ENCODE data around the gene PIK3R6.
A peak's percentile ranks its signal among the peaks of the same experiment; 100 is the strongest.

PIK3R6 gene

DNA sequence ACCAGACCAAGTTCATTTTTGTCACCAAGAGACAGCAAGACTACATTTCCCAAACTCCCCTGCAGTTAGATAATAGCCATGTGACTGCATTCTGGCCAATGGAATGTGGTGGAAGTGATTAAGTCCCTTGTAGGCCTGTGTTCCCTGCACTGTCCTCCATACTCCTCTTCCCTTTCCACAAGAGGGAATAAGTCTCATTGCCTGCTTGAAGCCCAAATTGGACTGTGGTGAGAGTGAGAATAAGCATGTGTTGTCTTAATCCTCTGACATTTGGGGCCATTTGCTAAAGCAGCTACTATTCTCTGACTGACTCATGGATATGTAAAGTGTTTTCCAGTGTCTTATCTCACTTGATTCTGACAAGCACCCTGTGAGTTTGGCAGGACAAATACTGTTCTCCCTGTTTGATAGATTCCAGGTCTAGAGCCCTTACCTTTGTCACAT lies 20.7 kb downstream of the PIK3R6 start:
- peak in 1 of 2 donors; percentile 36 for ATAC-seq

DNA sequence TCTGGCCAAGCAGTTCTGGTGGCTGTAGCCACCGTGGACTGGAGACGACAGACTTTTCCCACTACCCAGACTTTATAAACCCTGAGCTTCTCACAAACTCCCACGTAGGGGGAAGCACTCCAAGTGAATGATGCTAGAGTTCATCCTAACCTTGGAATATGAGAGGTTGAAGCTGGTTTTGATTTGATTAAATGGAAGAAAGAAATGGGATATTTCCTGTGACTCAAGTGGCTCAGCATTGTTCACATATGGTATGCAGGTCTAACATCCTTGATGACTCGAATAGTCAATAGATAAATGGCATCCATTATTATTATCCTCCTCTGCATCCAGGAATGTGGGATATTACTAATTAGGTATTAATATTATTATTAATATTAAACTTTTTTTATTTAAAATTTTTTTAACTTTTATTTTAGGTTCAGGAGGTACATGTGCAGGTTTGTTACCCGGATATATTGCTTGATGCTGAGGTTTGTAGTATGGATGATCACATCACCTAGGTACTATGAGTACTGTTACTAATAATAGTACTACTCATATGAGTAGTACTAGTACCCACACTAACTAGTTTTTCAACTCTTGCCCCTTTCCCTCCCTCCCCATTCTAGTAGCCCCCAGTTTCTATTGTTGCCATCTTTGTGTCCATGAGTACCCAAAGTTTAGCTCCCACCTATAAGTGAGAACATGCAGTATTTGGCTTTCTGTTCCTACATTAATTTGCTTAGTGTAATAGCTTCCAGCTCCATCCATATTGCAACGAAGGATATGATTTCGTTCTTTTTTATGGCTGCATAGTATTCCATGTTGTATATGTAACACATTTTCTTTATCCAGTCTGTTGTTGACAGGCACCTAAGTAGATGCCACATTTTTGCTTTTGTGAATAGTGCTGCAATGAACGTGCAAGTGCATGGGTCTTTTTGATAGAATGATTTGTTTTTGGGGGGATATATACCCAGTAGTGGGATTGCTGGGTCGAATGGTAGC lies 22.9 kb downstream of the PIK3R6 start:
- no peak for ATAC-seq

DNA sequence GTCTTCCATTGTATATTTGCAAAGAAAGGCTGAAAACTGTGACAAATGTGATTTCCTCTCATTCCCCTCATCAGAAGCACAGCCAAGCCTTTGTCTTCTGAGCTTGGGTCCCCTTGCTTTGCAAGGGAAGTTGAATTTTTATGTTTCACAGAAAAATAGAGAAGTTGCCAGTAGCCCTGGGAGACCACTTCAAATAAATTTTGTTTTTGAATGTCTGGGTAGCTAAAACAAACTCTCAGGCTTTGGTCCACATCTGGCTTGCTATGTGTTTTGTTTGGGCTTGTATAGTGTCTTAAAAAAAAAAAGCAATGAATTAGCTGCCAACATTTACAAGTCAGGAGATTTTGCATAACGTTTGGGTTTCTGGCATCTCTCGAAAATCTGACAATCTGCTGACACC lies 24.1 kb downstream of the PIK3R6 start:
- ATAC-seq = no peak

DNA sequence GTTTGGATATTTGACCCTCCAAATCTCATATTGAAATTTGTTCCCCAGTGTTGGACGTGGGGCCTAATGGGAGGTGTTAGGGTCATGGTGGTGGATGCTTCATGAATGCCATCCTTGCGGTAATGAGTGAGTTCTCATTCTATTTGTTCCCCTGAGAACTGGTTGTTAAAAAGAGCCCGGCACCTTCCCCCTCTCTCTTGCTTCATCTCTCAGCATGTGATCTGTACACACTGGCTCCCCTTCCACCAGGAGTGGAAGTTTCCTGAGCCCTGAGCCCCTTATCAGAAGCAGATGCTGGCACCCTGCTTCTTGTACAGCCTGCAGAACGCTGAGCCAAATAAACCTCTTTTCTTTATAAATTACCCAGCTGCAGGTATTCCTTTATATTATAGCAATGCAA lies 25.6 kb downstream of the PIK3R6 start:
- ATAC-seq = no peak

DNA sequence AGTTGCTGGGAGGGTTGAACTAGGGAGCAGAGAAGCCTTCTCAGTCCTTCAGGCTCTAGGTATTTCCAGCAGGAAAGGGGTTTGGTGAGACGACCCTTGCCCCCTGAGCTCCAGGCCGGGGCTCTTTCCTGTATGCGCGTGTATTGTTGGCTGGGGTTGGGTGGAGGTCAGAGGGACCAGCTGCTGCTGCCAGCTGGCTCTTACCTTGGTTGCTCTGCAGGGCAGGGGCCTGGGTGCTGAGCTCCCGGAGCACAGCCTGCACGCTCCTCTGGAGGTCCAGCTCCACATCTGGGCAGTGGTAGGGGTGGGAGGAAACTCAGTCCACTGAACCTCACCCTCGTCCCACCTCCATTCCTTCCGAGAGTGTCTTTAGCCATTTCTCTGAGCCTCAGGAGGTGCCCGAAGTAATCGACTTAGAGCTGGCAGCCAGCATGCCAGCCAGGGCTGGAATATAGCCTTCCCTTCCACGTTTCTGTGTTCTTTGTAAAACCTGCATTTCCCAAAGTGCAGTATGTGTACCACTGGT lies 28.0 kb downstream of the PIK3R6 start:
- ATAC-seq = no peak

DNA sequence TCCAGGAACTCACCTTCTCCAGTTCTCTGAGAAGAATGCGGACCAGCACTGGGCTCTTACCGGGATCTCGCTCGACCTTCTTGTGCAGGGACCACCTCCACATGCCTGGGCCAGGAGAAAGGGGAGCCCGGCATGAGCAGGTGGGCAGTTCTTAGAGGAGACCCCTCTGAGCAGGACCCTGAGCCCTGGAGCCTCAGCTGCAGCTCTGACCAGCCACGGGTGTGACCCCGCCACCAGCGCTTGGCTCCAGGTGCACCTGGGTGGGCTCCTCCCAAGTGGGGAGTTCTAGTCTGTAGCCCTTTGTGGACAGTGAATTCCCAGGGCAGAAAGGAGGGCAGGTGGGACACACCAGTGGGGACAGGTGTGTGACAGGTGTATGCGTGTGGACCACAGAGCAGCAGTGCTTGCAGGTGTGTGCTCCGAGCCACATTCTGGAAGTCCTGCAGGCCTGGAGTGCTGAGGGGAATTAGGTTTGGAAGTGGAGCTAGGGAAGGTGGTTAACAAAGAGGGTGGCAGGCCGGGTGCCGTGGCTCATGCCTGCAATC lies 28.9 kb downstream of the PIK3R6 start:
- ATAC-seq = no peak

DNA sequence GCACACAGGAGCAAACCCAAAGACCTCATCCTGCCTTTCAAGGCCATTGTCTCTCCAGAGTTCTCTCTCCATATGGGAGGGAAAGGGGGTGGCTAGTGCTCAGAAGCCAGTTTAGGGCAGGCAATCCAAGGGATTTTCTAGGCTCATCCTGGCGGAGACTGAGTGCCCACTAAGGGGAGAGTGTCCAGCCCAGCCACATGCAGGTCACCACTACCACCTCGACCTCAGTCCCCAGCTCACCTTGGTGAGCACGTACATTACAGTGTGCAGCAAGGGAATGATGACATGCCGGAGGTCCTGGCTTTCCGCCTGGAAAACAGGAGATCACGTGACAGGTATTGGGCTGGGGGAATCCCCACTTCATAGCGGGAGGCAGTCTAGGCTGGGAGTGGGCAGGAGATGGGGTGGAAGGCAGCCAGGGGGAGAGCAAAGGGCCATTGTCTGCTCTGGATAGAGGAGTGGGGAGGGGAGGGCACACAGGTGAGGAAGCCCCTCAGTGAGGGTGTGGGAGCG lies 29.9 kb downstream of the PIK3R6 start:
- no peak for ATAC-seq

DNA sequence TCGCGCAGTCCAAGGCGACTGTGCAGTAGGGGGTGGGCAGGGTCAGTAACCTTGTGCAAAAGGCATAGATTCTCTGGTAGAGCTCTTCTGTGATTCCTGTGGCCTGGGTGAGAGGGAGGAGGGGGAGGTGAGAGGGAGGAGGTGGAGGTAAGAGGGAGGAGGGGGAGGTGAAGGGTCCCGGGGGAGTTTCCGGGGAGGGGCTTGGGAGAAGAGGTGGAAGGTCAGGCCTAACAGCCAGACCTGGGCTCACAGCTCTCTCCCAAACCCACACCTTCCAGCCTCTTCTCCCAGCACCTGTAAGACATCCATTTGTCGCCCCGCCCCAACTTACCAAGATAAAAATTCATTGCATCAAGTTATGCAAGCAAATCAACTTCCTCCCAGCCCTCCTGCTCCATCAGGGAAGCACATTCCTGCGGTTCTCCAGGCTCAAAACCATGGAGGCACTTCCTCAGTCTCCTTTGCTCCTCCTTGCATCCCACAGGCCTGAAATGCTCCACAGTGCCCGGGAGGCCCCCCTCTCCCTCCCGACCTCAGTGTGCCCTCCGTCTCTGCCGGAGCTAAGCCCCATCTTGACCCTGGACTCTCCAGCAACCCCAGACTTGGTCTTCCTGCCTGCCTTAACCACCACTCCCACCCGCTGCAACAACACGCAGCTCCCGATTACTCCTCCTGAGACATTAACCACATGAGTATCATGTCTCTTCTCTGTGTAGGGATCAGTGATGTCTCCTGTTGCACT lies 30.5 kb downstream of the PIK3R6 start:
- no peak for ATAC-seq

DNA sequence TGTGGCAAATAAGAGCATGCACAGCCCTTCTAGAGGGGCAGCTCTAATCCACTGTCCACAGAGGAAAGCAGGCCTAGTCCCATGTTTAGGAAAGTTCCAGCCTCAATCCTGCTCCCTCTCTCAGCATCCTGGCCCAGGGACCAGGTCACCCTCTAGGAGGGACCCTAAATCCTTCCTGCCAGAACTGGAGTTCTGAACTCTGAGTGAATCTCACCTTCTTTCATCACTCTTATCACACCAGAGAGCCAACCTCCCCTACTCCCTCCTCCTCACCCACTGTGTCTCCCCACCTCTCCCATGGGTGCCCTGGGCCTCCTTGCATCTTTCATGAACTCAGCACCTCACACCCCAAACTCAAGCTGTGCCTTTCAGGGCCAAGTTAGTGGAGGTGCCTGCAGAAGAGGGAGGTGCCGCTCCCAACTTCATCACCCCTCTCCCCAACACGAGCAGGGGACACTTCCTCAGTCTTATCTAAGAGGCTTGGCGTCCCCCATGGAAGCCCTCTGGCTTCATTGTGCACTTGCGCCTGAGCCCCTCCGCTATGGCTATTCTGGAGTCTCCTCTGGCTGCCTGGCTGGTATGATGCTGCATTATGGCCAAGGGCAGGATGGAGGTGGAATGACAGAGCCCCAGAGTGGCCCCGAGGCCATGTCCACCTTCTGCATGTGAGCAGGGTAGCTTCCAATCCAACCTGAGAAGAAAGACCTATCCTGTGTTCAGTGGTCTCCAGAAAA lies 31.7 kb downstream of the PIK3R6 start:
- no peak for ATAC-seq

DNA sequence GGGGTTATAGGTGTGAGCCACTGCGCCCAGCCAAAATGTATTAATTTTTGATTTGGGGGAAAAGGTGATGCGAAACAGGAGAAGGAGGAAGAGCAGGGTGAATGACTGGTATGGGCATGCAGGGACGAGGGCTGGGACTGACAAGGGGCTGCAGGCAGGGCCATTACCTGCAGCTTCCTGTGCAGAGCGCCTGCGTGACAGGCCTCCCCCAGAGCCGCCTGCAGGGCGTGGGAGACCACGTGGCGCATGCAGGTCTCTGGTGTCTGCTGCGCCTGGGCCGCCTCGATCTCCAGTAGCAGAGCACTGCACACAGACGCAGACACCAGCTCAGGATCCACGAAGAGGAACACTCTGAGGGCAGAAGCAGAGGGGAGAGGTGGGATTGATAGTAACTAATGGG lies 32.4 kb downstream of the PIK3R6 start:
- ATAC-seq = no peak

DNA sequence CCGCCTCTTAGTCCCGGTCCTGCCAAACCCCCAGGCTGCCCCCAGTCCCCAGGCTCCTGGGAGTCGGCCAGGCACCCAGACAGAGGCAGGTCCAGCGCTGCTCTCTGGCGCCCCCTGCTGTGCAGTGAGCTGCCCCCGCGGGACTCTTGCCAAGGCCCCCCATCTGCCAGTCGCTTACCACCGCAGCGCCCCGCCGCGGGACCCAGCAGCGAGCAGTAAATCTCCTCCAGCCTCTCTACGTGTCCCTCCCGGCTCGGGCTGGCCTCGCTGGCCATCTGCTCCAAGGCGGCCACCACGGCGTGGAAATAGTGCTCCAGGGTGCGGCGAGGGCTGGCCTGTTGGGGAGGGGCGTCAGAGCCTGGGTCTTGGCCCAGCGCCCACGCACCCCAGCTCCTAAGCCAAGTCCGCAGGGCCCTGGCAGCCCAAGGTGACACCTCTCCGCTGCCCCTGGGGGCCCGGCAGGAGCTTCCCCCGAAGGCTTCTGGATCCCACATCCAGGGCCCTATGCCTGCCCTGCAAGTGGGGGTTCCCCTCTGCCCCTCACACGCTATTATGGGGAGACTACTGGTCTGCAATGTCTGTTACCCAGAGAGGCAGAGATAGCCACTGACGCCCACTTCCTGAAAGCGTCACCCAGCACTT lies 34.6 kb downstream of the PIK3R6 start:
- ATAC-seq = no peak

DNA sequence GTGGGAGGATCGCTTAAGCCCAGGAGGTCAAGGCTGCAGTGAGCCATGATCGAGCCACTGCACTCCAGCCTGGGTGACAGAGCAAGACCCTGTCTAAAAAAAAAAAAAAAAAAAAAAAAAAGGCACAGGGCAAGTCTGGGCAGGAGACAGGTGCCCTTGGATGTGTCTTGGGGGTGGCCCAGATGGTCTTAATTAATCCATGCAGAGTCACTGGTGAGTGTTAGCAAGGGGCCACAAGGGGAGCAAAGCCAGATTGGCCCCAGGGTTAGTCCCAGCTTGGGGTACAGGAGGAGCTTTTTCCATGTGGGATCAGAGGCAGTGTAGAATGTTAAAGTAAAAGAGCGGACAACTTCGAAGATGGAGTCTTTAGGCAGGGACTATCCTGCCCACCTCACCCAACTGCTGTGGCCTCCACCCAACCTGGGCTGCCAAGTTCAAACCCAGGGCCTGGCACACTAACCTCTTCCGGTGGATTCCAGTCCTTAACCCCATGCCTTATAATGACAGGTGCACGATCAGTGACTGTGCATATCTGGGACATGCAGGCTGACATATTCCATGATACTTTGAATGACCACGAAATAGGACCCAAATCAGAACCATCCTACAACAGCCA lies 36.1 kb downstream of the PIK3R6 start:
- no peak for ATAC-seq

DNA sequence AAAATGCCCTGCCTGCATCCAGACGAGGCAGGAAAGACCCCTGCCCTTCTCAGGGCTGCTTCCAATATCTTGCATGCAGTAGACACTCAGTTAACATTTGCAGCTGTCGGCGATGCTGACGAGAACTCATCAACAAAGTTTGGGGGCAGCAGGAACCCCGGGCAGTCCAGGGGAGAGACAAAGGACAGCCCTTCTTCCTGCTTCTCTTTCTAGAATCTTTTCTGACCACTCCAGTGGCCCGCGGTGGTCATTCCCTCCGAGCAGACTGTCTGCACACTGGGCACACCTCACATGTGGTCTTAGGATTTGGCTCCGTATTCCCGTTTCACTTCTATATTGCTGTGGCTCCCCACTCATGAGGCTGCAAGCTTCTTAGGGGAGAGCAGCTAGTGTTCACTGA lies 37.3 kb downstream of the PIK3R6 start:
- ATAC-seq = no peak

DNA sequence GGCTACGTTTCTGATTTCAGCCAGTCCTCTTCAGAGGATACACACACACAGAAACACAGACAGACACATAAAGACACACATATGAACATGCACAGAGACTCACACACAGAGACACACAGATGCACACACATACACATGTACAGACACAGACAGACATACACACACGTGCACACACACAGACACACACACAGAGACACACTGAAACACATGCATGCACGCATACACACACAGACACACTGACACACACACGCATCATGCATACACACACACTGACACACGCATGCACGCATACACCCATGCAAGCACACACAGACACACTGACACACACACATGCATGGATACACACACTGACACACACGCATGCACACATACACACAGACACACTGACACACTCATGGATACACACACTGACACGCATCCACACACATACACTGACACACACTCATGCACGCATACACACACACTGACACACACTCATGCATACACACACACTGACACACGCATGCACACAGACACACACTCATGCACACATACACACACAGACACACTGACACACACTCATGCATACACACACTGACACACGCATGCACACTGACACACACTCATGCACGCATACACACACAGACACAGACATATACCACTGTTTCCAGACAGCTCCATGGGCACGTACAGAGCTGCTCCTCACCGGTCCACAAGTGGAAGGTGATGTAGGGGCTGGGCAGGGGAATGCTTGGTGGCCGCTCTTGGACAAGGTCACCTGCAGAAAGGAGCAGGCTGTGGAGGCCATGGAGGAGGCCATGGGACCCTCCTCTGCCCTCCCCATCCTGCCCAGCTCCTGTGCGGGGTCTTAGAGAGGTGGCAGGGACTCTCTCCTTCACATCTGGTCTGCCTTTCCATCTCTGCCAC lies 38.2 kb downstream of the PIK3R6 start:
- no peak for ATAC-seq

DNA sequence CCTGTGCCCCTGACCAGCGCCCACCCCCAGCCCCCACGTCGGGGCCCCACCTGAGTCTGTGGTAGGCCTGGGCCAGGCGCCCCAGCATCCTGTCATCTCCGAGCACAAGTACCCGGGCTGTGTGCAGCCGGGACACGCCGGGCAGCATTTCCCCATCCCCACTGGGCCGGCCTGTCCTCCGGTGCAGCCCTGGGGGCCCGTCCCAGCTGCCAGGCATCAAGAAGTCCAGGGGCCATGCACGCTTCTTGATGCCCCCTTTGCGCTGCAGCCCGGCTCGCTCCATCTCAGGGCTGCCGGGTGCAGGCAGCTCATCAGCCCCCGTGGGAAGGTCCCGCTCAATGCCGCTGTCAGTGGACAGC lies 39.0 kb downstream of the PIK3R6 start:
- no peak for ATAC-seq

DNA sequence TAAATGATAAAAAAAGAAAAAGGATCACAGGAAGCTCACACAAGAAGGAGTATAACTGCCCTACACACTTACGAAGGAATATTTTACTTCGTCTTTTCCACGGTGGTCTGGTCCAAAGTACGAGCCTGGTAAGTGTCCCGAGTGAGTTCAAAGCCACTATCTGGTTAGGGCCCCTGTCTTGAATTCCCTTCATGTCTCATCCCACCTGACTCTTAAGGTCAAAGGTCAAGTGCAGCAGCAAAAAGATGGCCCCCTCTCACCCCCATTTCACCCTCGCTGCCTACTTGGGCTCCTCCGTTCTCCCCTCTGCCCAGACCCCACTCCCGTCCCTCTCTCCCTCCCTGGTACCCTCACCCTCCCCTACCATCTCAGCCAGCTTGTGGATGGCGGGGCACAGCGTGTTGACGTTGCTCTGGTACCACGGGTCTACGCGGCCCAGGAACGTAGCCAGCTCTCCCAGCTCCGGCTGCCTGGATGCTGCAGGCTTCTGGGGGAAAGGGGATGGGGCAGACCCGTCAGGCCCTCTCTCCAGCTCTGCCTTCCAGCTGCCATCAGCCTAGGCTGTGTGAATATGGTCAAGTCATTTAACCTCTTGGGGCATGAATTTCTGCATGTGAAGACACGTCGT lies 40.6 kb downstream of the PIK3R6 start:
- no peak for ATAC-seq

DNA sequence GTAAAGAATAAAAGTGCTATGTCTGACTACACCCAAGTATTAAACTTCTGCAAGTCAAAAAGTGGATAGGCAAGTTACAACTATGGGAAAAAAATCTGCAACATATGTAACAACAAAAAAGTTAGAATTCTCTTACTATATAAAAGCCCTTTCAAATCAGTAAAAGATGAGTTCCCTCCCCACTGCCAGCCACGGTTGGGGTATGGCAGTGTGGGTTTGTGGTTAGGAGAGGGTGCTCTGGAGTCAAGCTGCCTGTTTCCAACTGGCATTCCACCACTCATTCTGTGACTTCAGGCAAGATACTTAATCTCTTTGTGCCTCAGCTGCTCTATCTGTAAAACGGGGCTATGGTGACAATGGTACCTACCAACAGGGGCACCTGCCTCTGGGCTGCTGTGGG lies 41.7 kb downstream of the PIK3R6 start:
- ATAC-seq = no peak

DNA sequence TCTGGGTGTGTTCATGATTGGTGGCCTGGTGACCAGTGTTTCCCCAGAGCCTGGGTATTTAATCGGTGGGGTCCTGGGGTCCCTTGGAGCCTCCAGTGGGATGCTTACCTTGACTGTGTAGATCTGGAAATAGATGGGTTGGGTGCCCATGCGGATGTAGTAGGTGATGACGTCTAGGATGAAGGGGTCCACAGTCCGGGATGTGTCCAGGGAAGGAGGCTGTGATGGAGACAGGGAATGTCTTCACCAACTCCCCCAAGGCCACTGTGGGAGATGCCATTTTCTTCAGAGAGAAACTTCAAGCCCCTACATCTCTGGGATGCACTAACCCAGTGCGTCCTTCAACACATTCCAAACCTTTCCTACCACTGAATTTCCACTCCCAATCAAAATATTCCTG lies 44.2 kb downstream of the PIK3R6 start:
- ATAC-seq = no peak

DNA sequence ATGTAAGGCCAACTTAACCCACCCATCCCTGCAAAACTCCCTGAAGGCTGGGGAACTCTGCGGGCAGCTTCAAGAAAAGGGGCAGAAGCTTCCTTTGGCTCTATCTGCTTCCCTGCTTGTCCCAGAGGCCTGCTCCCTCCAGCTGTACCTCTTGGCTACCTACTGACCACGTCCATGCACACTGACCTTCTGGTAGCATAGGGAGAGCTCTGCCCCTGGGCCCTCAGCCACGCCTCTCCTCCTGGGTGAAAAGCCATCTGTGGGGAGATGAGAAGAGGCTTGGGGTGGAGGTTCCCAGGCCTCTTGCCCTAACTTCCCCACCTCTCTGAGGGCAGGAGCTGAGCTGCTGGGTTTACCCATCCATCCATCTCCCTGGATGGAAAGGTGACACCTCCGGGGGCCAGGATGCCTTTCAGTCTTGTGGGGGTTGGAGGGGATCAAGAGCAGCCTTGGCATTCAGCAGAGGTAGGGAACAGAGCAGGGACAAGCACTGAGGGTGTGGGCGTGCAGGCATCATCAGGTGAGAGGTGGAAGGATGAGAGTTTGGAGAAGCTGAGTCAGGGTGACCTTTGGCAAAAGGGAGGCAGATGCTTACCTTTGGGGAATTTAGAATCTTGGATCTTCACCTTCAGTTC lies 45.0 kb downstream of the PIK3R6 start:
- ATAC-seq = no peak
